SK-N-SH (cell line): ENCODE measurements around the gene CPLX1. TPM values are rescaled to one million over a fixed set of nuclear protein-coding genes. Genes with fewer than 3 reads are reported as not detected.

Experiments
- CTCF ChIA-PET: fragments of 300-600, 350-600 bp; formaldehyde crosslinking; extraction: SDS; loops from one replicate; lab custom pipeline; 2021; lab: Yijun Ruan, JAX
- POLR2A ChIA-PET: fragments of 350-600 bp; sonication (Branson Sonifier 250); formaldehyde crosslinking; extraction: SDS; loops from one replicate; lab custom pipeline; 2020; ENCODE audit warnings: antibody characterized with exemption, inconsistent platforms; lab: Yijun Ruan, JAX
- DNase-seq: peaks from one replicate; pipeline ENCODE4 v3.0.0; 2012
- H2AFZ ChIP-seq: fragments of 200-600 bp; sonication (generic); 2 replicates; pipeline ENCODE4 v1.8.1; 2016; ENCODE audit warnings: antibody characterized with exemption, mild to moderate bottlenecking, low read depth
- H3F3A ChIP-seq: fragments of 200-600 bp; sonication (generic); replicated peaks from 2 replicates; pipeline ENCODE3; 2016; ENCODE audit warnings: antibody characterized with exemption, mild to moderate bottlenecking; ENCODE audit not compliant: insufficient read depth
- H3K27ac ChIP-seq, 2 experiments: fragments of 200-500 bp in 1 of 2; fragments of 200-600 bp in 1 of 2; sonication (Bioruptor generic) in 1 of 2; sonication (generic), shearing (Covaris generic) in 1 of 2; 2 replicates each; pipeline versions ENCODE4 v1.5.1 to v1.6.1; 2014 to 2016; ENCODE audit warnings: low read depth in 2 of 2, inconsistent platforms in 1 of 2, low read length in 1 of 2, mild to moderate bottlenecking in 1 of 2, mixed read lengths in 1 of 2
- H3K27me3 ChIP-seq: fragments of 200-600 bp; sonication (generic), shearing (Covaris generic); 2 replicates; pipeline ENCODE4 v1.6.1; 2016; ENCODE audit warnings: mixed run types; ENCODE audit not compliant: insufficient read depth
- H3K36me3 ChIP-seq, 2 experiments: fragments of 200-500 bp in 1 of 2; fragments of 200-600 bp in 1 of 2; sonication (Bioruptor generic) in 1 of 2; sonication (generic) in 1 of 2; replicated peaks in 1 of 2; 2 replicates each; pipeline versions ENCODE3 to v1.5.1; 2014 to 2016; ENCODE audit warnings: low read length in 1 of 2, mild to moderate bottlenecking in 1 of 2; ENCODE audit not compliant: insufficient read depth in 2 of 2, control insufficient read depth in 1 of 2
- H3K4me1 ChIP-seq, 2 experiments: fragments of 200-500 bp in 1 of 2; fragments of 200-600 bp in 1 of 2; sonication (Bioruptor generic) in 1 of 2; sonication (generic), shearing (Covaris generic) in 1 of 2; 2 replicates each; pipeline versions ENCODE4 v1.5.1 to v1.6.1; 2014 to 2016; ENCODE audit warnings: low read depth in 1 of 2, low read length in 1 of 2, mixed run types in 1 of 2; ENCODE audit not compliant: insufficient read depth in 2 of 2, control insufficient read depth in 1 of 2
- H3K4me2 ChIP-seq: fragments of 200-600 bp; sonication (generic), shearing (Covaris generic); 2 replicates; pipeline ENCODE4 v1.6.1; 2017; ENCODE audit warnings: mixed run types
- H3K4me3 ChIP-seq, 2 experiments: fragments of 200-500 bp in 1 of 2; fragments of 200-600 bp in 1 of 2; sonication (Bioruptor generic) in 1 of 2; sonication (generic), shearing (Covaris generic) in 1 of 2; 2 replicates each; pipeline versions ENCODE4 v1.5.1 to v1.8.1; 2014 to 2016; ENCODE audit warnings: low read depth in 2 of 2, inconsistent platforms in 1 of 2, low read length in 1 of 2, mild to moderate bottlenecking in 1 of 2, mixed read lengths in 1 of 2, moderate library complexity in 1 of 2
- H3K79me2 ChIP-seq: fragments of 200-600 bp; sonication (generic); 2 replicates; pipeline ENCODE4 v1.8.1; 2017; ENCODE audit warnings: mild to moderate bottlenecking; ENCODE audit not compliant: insufficient read depth
- H3K9ac ChIP-seq: fragments of 200-600 bp; sonication (generic); 2 replicates; pipeline ENCODE4 v1.6.1; 2017; ENCODE audit warnings: mixed run types
- H3K9me2 ChIP-seq: fragments of 200-600 bp; sonication (generic); 2 replicates; pipeline ENCODE4 v1.6.1; 2017; ENCODE audit warnings: mixed run types
- H3K9me3 ChIP-seq: fragments of 200-600 bp; sonication (generic); 2 replicates; pipeline ENCODE4 v1.6.1; 2017; ENCODE audit warnings: mixed run types, mild to moderate bottlenecking, moderate library complexity
- H4K20me1 ChIP-seq: fragments of 200-600 bp; sonication (generic); 2 replicates; pipeline ENCODE4 v1.6.1; 2017; ENCODE audit warnings: mild to moderate bottlenecking, mixed run types; ENCODE audit not compliant: insufficient read depth
- CTCF ChIP-seq: fragments of 200-600 bp; sonication (generic); IDR thresholded peaks from 2 replicates; pipeline ENCODE4 v1.6.1; 2017; ENCODE audit warnings: antibody characterized with exemption, mild to moderate bottlenecking, moderate library complexity
- ELF1 ChIP-seq: IDR thresholded peaks from 2 replicates; pipeline ENCODE4 v1.4.0; 2012
- FOXM1 ChIP-seq: IDR thresholded peaks from 2 replicates; pipeline ENCODE4 v1.4.0; 2012; ENCODE audit warnings: low read depth, mild to moderate bottlenecking
- GATA2 ChIP-seq: sonication (generic); formaldehyde crosslinking; IDR thresholded peaks from 2 replicates; pipeline ENCODE4 v1.5.0; 2020; ENCODE audit warnings: mild to moderate bottlenecking, missing genetic modification reagents
- JUND ChIP-seq: IDR thresholded peaks from 2 replicates; pipeline ENCODE4 v1.4.0; 2012
- MAX ChIP-seq: IDR thresholded peaks from 2 replicates; pipeline ENCODE4 v1.4.0; 2012; ENCODE audit warnings: low read depth
- MEF2A ChIP-seq: IDR thresholded peaks from 2 replicates; pipeline ENCODE4 v1.4.0; 2012; ENCODE audit warnings: low read depth, borderline replicate concordance
- NFIC ChIP-seq: IDR thresholded peaks from 2 replicates; pipeline ENCODE4 v1.4.0; 2012; ENCODE audit warnings: borderline replicate concordance
- NRF1 ChIP-seq: IDR thresholded peaks from 2 replicates; pipeline ENCODE4 v1.6.1; 2012; ENCODE audit warnings: low read depth, mild to moderate bottlenecking, low read length
- POLR2AphosphoS5 ChIP-seq: IDR thresholded peaks from 2 replicates; pipeline ENCODE4 v1.6.1; 2012; ENCODE audit warnings: low read depth, low read length
- RAD21 ChIP-seq: IDR thresholded peaks from 2 replicates; pipeline ENCODE4 v1.6.1; 2012; ENCODE audit warnings: mild to moderate bottlenecking, low read length
- TEAD4 ChIP-seq: IDR thresholded peaks from 2 replicates; pipeline ENCODE4 v1.4.0; 2012; ENCODE audit warnings: mild to moderate bottlenecking, borderline replicate concordance; ENCODE audit not compliant: insufficient read depth
- USF1 ChIP-seq: IDR thresholded peaks from 2 replicates; pipeline ENCODE4 v1.4.0; 2012; ENCODE audit warnings: low read depth, borderline replicate concordance
- YY1 ChIP-seq: IDR thresholded peaks from 2 replicates; pipeline ENCODE4 v1.4.0; 2012; ENCODE audit warnings: low read depth, mild to moderate bottlenecking
- WGBS: methylation state at CpG from one replicate; pipeline ENCODE4 v1.1.6; 2017; ENCODE audit warnings: low lambda C conversion rate; 5-methylcytosine and 5-hydroxymethylcytosine counted together
- polyA plus RNA-seq, 3 experiments: library from polyadenylated mRNA; depleted of rRNA; stranded (reverse); fragments of >200 nt; gene quantifications; 2 replicates each; pipeline ENCODE4 v1.2.3, GENCODE V29; 2012

The CPLX1 gene
- polyA plus RNA-seq, 1 of the 3 experiments (the other 2 are of a cell fraction), result 0.56 TPM

GRCh38 chr4:827209-828081, 1.5 kb upstream of the CPLX1 start:
- Histone ChIP-seq H4K20me1 (no peaks in the 10 kb centered on the region), H3K27me3 (peaks cover 21% of the 10 kb centered on the region), H3K36me3 (no peaks in the 10 kb centered on the region), H3K27ac (no peak overlapping the region), H3K4me3 (no peak overlapping the region), H3K4me1 (peaks cover 0 to 20% of the 10 kb centered on the region in 2 experiments; a peak in 1 of 4 replicates), H3K9me2 (no peaks in the 10 kb centered on the region), H3K9ac (no peak overlapping the region), H2AFZ (no peak overlapping the region), H3K4me2 (no peak overlapping the region), H3K79me2 (no peaks in the 10 kb centered on the region), H3K9me3 (no peaks in the 10 kb centered on the region), H3F3A (no peaks in the 10 kb centered on the region)
- ChIA-PET CTCF (no interaction called here), POLR2A (interaction anchor here (0.6 kb wide), 1 partner anchor 44 kb away, joined by 3 read pairs; no protein-coding TSS in a partner anchor)
- WGBS, result 76% methylated on average over 8 of the region's 20 CpGs
- DNase-seq, result no peak
- TF ChIP-seq JUND (no peak), TEAD4 (no peak), MEF2A (no peak), FOXM1 (no peak), USF1 (no peak), CTCF (no peak), NFIC (no peak), NRF1 (no peak), GATA2 (CRISPR knock-in tag) (no peak), RAD21 (no peak), ELF1 (no peak), YY1 (no peak), MAX (no peak), POLR2AphosphoS5 (no peak)
